T-helper 1 cell treated with Interleukin-12 subunit alpha and Interleukin-12 subunit beta and Interleukin-4 antibody, amounts not matched to agents 30 μg/mL and 1 μg/mL, for 36 hours (primary cell): Measurements from ENCODE around the gene AIFM3.
A peak's percentile ranks its signal among the peaks of the same experiment; 100 is the strongest.
"Not testable (repeated sequence)": the region's sequence is repeated elsewhere in the genome, so short reads cannot be mapped to it uniquely, and the experiment has no call there.

ENCODE experiments used
- H3K27ac Mint-ChIP-seq: one replicate; pipeline ENCODE4 v1.8.0; 2021; ENCODE audit warnings: mild to moderate bottlenecking, mixed read lengths
- H3K27me3 Mint-ChIP-seq: one replicate; pipeline ENCODE4 v1.8.0; 2021; ENCODE audit warnings: low read depth, mixed read lengths
- H3K36me3 Mint-ChIP-seq: one replicate; pipeline ENCODE4 v1.8.0; 2021; ENCODE audit warnings: low read depth, mixed read lengths
- H3K4me1 Mint-ChIP-seq: one replicate; pipeline ENCODE4 v1.8.0; 2021; ENCODE audit warnings: low read depth, mixed read lengths
- H3K4me3 Mint-ChIP-seq: one replicate; pipeline ENCODE4 v1.8.0; 2021; ENCODE audit warnings: mild to moderate bottlenecking, moderate library complexity, mixed read lengths
- H3K9me3 Mint-ChIP-seq: one replicate; pipeline ENCODE4 v1.8.0; 2021; ENCODE audit warnings: mixed read lengths

AIFM3 gene

DNA sequence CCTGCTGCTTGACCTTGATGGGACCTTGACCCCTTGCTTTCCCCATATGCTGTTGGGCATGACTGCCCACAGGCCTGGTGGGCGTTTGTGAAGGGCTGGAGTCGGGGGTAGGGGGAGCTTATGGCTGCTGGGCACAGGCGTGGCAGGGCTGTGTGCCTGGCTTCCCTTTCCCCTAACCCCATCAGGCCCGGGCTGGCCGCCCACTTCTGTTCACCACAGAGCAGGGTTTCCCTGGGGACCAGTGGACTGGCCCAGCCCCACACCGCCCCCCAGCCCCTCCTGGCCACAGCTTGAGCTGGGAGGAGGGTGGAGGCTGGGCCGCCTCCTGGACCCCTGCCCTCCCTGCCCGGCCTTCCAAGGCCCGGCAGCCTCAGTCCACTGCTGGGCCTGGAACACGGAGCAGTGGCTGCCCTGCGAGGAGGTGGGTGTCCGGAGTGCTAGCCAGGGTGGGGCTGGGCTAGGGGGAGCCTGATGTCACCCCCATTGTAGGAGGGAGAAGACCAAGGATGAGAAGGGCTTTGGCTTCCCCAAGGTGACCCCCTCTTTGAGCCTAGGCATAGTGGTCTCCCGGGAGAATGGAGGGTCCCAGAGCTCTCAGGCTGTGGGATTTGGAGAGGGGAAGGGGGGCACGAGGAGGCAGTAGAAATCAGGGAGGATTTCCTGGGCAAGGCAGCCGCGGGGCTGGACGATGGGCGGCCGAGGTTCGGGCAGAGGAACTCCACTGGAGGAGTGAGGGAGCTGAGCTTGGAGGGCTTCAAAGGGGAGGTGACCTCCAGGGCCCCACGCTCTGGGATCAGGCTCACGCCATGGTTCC lies at the start of gene AIFM3:
AIFM3 (plus strand) TSS at position 373 of the 814 bp plus-strand sequence. CDS start 690 bp downstream, outside the sequence.
- H3K4me3 Mint-ChIP-seq, result no peak within 1 kb of the TSS
- H3K27me3 Mint-ChIP-seq, result peaks cover 31% of the 10 kb centered on the region
- H3K9me3 Mint-ChIP-seq, result no peaks in the 10 kb centered on the region
- peaks cover 6% of the 10 kb centered on the region for H3K4me1 Mint-ChIP-seq
- no peaks in the 10 kb centered on the region for H3K36me3 Mint-ChIP-seq
- H3K27ac Mint-ChIP-seq, result no peak within 1 kb of the TSS

DNA sequence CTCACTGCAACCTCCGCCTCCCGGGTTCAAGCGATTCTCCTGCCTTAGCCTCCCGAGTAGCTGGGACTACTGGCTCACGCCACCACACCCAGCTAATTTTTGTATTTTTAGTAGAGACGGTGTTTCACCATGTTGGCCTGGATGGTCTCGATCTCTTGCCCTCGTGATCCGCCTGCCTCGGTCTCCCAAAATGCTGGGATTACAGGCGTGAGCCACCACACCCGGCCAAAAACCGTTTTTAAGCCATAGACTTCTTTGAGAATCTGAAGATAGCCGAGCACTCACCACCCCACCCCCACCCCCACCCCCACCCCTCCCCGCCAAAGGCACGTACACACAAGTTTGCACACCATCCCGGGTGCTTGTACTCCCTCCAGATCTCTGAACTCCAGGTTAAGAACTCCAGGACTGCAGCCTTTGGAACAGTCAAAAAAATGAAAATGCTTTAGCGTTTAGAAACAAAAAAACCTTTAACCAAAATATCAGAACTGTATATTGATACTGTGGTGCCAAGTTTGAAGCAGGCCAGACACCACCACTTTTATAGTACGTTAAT lies 48.3 kb upstream of the AIFM3 start:
- H3K4me1 Mint-ChIP-seq, result peaks cover 31% of the 10 kb centered on the region
- H3K36me3 Mint-ChIP-seq, result peaks cover 22% of the 10 kb centered on the region
- peak overlapping the region; percentile 89 for H3K27ac Mint-ChIP-seq
- no peaks in the 10 kb centered on the region for H3K9me3 Mint-ChIP-seq
- peak overlapping the region; percentile 97 for H3K4me3 Mint-ChIP-seq
- no peaks in the 10 kb centered on the region for H3K27me3 Mint-ChIP-seq

GRCh38 chr22:20919718-20920117 lies 47.3 kb upstream of the AIFM3 start:
- no peak overlapping the region for H3K27ac Mint-ChIP-seq

DNA sequence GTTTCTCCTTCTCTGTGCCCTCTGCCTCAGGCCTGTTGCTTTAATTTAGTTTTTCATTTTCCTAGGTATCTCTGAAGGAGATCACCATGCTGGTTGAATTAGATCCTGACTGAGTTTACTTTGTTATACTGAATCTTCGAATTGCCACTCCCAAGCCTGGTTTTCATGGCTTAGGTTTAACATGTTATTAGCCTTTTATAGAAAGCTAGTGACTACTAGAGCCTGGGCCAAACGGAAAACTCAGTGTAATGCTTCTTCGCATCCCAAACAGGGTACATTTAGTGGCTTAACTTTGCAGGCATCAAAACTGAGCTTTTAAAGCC lies 46.2 kb upstream of the AIFM3 start:
- peaks cover 34% of the 10 kb centered on the region for H3K4me1 Mint-ChIP-seq
- peak overlapping the region; percentile 66 for H3K27ac Mint-ChIP-seq
- peak overlapping the region; percentile 97 for H3K4me3 Mint-ChIP-seq
- H3K9me3 Mint-ChIP-seq, result no peaks in the 10 kb centered on the region
- no peaks in the 10 kb centered on the region for H3K27me3 Mint-ChIP-seq
- peaks cover 26% of the 10 kb centered on the region for H3K36me3 Mint-ChIP-seq

More at GRCh38 chr22:20919718-20920117, 47.3 kb upstream of the AIFM3 start:
- Mint-ChIP-seq H3K36me3 (peaks cover 22% of the 10 kb centered on the region), H3K4me1 (peaks cover 31% of the 10 kb centered on the region), H3K4me3 (peak overlapping the region; percentile 97), H3K27me3 (no peaks in the 10 kb centered on the region), H3K9me3 (no peaks in the 10 kb centered on the region)

DNA sequence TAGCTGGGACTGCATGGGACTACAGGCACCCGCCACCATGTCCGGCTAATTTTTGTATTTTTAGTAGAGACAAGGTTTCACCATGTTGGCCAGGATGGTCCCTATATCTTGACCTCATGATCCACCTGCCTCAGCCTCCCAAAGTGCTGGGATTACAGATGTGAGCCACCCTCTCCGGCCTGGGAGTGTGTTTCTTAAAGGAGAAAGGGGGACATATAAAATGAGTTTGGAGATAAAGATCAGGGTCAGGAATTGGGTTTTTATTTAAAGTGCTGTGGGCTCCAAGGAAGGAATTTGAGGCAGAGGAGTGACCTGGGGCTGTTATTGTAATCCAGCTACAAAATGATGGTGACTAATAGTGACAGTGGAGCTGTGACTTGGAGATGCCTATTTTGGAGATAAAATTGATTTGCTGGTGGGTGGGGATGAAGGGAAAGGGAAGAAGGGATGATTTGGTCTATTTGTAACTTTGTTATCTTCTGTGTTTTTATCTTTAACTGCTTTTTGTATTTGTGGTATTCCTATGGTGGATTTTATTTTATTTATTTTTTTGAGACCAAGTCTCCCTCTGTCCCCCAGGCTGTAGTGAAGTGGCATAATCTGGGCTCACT lies 44.8 kb upstream of the AIFM3 start:
- Mint-ChIP-seq H3K4me3 (peak overlapping the region; percentile 44), H3K27ac (peak overlapping the region; percentile 52), H3K36me3 (peaks cover 34% of the 10 kb centered on the region), H3K4me1 (peaks cover 38% of the 10 kb centered on the region), H3K27me3 (no peaks in the 10 kb centered on the region), H3K9me3 (no peaks in the 10 kb centered on the region)

DNA sequence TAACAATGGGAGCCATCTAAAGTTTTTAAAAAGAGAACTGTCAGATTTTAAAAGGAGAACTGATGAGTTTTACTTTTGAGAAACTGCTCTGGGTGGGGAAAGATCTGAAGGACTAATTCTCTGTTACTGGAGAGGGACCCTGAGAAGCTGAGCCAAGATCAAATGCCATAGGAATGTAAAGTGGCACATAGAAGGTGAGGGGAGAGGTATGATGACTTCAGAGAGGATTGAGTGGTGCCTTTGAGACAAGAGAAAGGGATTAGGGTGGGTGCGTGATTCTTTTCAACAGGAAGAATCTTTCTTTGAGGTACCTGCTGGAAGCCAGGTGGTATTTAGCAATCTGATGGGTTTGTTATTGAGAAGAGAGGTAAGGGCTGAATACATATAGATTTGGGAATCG lies 40.8 kb upstream of the AIFM3 start:
- Mint-ChIP-seq H3K4me3 (no peak overlapping the region), H3K27ac (peak overlapping the region; percentile 1), H3K27me3 (no peaks in the 10 kb centered on the region), H3K4me1 (peaks cover 29% of the 10 kb centered on the region), H3K9me3 (no peaks in the 10 kb centered on the region), H3K36me3 (peaks cover 25% of the 10 kb centered on the region)

- Mint-ChIP-seq H3K27ac (no peak overlapping the region), H3K4me3 (no peak overlapping the region), H3K27me3 (no peaks in the 10 kb centered on the region), H3K9me3 (no peaks in the 10 kb centered on the region), H3K36me3 (peaks cover 22% of the 10 kb centered on the region), H3K4me1 (peaks cover 22% of the 10 kb centered on the region)
These were observed 39.0 kb upstream of the AIFM3 start for GRCh38 chr22:20927940-20928572.

- H3K4me1 Mint-ChIP-seq, result peaks cover 22% of the 10 kb centered on the region
- no peaks in the 10 kb centered on the region for H3K9me3 Mint-ChIP-seq
- no peaks in the 10 kb centered on the region for H3K27me3 Mint-ChIP-seq
- peaks cover 22% of the 10 kb centered on the region for H3K36me3 Mint-ChIP-seq
- H3K4me3 Mint-ChIP-seq, result no peak overlapping the region
- H3K27ac Mint-ChIP-seq, result no peak overlapping the region
These were observed 38.5 kb upstream of the AIFM3 start for GRCh38 chr22:20928573-20928967.

- H3K27me3 Mint-ChIP-seq, result no peaks in the 10 kb centered on the region
- H3K27ac Mint-ChIP-seq, result no peak overlapping the region
- no peaks in the 10 kb centered on the region for H3K9me3 Mint-ChIP-seq
- peaks cover 30% of the 10 kb centered on the region for H3K36me3 Mint-ChIP-seq
- H3K4me3 Mint-ChIP-seq, result no peak overlapping the region
- peaks cover 22% of the 10 kb centered on the region for H3K4me1 Mint-ChIP-seq
These were observed 37.1 kb upstream of the AIFM3 start for GRCh38 chr22:20930004-20930403.

- peaks cover 29% of the 10 kb centered on the region for H3K36me3 Mint-ChIP-seq
- not testable (repeated sequence) for H3K4me3 Mint-ChIP-seq, H3K27me3 Mint-ChIP-seq
These were observed 36.6 kb upstream of the AIFM3 start for GRCh38 chr22:20930435-20930834.

DNA sequence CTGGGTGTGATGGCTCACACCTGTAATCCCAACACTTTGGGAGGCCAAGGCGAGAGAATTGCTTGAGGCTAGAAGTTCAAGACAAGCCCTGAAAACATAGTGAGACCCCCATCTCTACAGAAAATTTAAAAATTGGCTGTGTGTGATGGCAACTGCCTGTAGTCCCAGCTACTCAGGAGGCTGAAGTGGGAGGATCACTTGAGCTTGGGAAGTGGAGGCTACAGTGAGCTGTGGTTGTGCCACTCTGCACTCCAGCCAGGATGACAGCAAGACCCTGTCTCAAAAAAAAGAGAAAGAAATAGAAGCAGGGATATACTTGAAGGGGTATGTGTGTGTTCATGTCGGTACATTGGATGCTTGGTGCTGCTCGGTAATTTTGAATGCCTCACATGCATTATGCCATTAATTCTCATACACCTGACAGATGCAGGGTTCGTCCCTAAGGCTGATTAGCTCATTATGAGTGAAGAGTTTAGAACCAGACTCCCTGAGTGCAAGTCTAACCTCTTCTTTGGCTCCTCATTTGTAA lies 35.9 kb upstream of the AIFM3 start:
- H3K36me3 Mint-ChIP-seq, result peaks cover 23% of the 10 kb centered on the region
- no peak overlapping the region for H3K4me3 Mint-ChIP-seq
- no peaks in the 10 kb centered on the region for H3K9me3 Mint-ChIP-seq
- peaks cover 14% of the 10 kb centered on the region for H3K4me1 Mint-ChIP-seq
- no peak overlapping the region for H3K27ac Mint-ChIP-seq
- no peaks in the 10 kb centered on the region for H3K27me3 Mint-ChIP-seq

More at GRCh38 chr22:20930435-20930834, 36.6 kb upstream of the AIFM3 start:
- peaks cover 19% of the 10 kb centered on the region for H3K4me1 Mint-ChIP-seq
- not testable (repeated sequence) for H3K9me3 Mint-ChIP-seq, H3K27ac Mint-ChIP-seq

- H3K27me3 Mint-ChIP-seq, result no peaks in the 10 kb centered on the region
- H3K36me3 Mint-ChIP-seq, result peaks cover 25% of the 10 kb centered on the region
- H3K9me3 Mint-ChIP-seq, result no peaks in the 10 kb centered on the region
- no peak overlapping the region for H3K27ac Mint-ChIP-seq
- no peak overlapping the region for H3K4me3 Mint-ChIP-seq
- peaks cover 21% of the 10 kb centered on the region for H3K4me1 Mint-ChIP-seq
These were observed 33.1 kb upstream of the AIFM3 start for GRCh38 chr22:20933910-20934309.

DNA sequence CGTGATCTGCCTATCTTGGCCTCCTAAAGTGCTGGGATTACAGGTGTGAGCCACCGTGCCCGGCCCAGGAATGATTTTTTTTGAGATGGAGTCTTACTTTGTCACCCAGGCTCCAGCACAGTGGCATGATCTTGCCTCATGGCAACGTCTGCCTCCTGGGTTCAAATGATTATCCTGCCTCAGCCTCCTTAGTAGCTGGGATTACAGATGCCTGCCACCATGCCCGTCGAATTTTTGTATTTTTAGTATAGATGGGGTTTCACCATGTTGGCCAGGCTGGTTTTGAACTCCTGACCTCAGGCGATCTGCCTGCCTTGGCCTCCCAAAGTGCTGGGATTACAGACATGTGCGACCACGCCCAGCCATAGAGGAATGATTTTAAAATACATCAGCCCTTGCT lies 32.0 kb upstream of the AIFM3 start:
- Mint-ChIP-seq H3K4me1 (peaks cover 19% of the 10 kb centered on the region), H3K36me3 (peaks cover 22% of the 10 kb centered on the region)
- not testable (repeated sequence) for H3K4me3 Mint-ChIP-seq, H3K9me3 Mint-ChIP-seq, H3K27ac Mint-ChIP-seq, H3K27me3 Mint-ChIP-seq

GRCh38 chr22:20935780-20936539 lies 31.1 kb upstream of the AIFM3 start:
- Mint-ChIP-seq H3K36me3 (peaks cover 25% of the 10 kb centered on the region), H3K4me1 (peaks cover 23% of the 10 kb centered on the region)
- H3K27ac Mint-ChIP-seq, H3K27me3 Mint-ChIP-seq, H3K9me3 Mint-ChIP-seq, H3K4me3 Mint-ChIP-seq: not testable (repeated sequence)
